Endothelial cell of umbilical vein (primary cell): ENCODE data around the gene PDLIM5.

ENCODE experiments used
- MAX ChIP-seq: IDR thresholded peaks from 2 replicates; pipeline ENCODE4 v1.6.1; 2011; ENCODE audit not compliant: insufficient read depth, insufficient read length
- MYC ChIP-seq: IDR thresholded peaks from one replicate; pipeline ENCODE4 v1.6.1; 2011; ENCODE audit warnings: mild to moderate bottlenecking, low read depth, low read length
- POLR2A ChIP-seq: IDR thresholded peaks from 2 replicates; pipeline ENCODE4 v1.6.1; 2012; ENCODE audit warnings: low read depth, mild to moderate bottlenecking, control low read depth, low read length
- POLR2AphosphoS5 ChIP-seq: IDR thresholded peaks from 2 replicates; pipeline ENCODE4 v1.6.1; 2012; ENCODE audit warnings: low read depth, mild to moderate bottlenecking, control low read depth, low read length, moderate library complexity; ENCODE audit not compliant: insufficient read depth
- TF ChIP-seq, protein P1 (sequence below), 2 donors: IDR thresholded peaks; 1 replicate in 1 of 2; 2 replicates in 1 of 2; pipeline ENCODE4 v1.5.1; 2011; ENCODE audit warnings: low read length in 2 of 2, mild to moderate bottlenecking in 2 of 2, moderate library complexity in 2 of 2, control low read depth in 1 of 2, inconsistent platforms in 1 of 2, low read depth in 1 of 2; ENCODE audit not compliant: insufficient read depth in 1 of 2; ENCODE audit errors: extremely low read depth in 1 of 2

- TF ChIP-seq, protein P1, sequence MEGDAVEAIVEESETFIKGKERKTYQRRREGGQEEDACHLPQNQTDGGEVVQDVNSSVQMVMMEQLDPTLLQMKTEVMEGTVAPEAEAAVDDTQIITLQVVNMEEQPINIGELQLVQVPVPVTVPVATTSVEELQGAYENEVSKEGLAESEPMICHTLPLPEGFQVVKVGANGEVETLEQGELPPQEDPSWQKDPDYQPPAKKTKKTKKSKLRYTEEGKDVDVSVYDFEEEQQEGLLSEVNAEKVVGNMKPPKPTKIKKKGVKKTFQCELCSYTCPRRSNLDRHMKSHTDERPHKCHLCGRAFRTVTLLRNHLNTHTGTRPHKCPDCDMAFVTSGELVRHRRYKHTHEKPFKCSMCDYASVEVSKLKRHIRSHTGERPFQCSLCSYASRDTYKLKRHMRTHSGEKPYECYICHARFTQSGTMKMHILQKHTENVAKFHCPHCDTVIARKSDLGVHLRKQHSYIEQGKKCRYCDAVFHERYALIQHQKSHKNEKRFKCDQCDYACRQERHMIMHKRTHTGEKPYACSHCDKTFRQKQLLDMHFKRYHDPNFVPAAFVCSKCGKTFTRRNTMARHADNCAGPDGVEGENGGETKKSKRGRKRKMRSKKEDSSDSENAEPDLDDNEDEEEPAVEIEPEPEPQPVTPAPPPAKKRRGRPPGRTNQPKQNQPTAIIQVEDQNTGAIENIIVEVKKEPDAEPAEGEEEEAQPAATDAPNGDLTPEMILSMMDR (IDR thresholded peaks at IDR 0.05; ENCODE audit: extremely low read depth in 1 of 2, insufficient read depth in 1 of 2, low read depth in 1 of 2, low read length in 2 of 2), result no peak
- peak; percentile 96 for TF ChIP-seq POLR2AphosphoS5
- TF ChIP-seq MAX, result no peak
- peak; percentile 96 for TF ChIP-seq POLR2A
- TF ChIP-seq MYC, result no peak
Measured at GRCh38 chr4:94451695-94452475, at the start of gene PDLIM5.
